NCI-H1048 (cell line): ENCODE data around the gene CDK5RAP2.

Experiments used
- DNase-seq: peaks from one replicate; lab custom pipeline; 2025; lab: John Stamatoyannopoulos, UW

Gene CDK5RAP2

DNA sequence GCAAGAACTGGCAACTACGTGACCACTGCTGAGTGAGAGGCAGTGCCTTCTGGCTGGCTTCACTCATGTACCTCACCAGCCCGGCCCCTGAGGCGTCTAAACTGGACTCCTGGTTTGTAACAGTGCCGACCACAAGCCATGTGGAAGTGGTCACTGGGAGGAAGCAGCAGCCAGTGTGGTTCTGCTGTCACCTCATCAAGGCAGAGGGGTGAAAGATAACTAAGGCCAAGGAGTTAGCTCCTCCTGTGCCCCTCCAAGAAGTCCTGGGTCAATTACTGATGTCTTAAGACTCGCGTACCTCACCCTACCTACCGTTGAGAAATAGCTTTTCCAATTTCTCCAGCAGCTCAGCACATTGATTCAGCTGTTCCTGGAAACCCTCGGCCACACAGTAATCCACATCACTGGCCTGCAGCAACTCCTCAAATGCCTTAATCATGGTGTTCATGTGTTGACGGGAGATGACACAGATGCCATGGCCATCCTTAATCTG is 142.9 kb downstream of the CDK5RAP2 start:
- no peak for DNase-seq

DNA sequence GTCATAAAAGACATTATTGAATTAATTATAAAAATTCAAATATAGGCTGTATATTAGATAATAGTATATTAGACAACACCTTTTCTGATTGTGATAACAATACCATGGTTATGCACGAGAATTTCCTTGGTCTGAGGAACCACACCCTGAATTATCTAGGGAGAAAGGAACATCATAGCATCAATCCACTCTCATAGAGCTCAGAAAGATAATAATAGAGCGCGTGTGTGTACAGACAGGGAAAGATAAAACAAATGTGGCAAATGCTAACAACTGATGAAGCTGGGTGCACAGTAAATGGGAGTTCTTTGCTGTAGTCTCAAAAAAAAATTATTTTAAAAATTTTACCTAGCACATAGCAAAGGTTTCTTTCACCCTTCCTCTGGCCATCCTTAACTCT is 143.5 kb downstream of the CDK5RAP2 start:
- DNase-seq, result no peak

DNA sequence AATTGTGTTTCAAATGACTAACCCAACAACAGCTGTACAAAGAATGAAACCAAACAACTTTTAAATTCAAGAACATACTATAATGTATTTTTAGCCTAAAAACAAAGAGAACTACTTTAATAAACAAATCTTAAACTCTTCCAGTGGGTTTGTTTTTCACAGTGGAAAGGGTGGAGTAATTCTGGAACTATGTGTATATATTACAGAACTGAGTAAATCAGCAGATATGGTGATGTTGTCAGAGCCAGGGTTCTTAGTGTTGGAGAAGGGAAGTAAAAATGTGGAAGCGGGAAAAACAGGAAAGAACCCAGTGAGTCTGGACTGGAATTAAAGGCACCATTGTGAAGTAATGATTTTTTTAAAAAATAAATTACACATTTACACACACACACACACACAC is 144.9 kb downstream of the CDK5RAP2 start:
- no peak for DNase-seq

DNA sequence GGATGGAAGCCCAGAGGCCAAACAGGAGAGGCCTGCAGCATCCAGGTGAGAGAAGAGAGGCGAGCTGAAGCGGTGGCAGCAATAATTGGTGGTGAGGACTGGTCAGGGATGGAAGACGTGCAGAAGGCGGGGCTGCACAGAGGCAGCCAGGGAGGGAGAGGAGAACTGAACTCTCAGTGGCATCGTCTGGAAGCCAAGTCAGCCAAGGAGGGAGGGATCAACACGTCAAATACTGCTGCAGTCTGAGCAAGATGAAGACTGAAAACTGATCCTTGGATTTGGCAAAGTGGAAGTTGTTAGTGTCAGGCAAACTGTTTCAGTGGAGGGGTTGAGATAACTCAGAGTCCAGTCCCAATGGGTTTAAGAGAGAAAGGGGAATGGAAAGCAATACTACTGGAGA is 145.4 kb downstream of the CDK5RAP2 start:
- DNase-seq, result no peak

DNA sequence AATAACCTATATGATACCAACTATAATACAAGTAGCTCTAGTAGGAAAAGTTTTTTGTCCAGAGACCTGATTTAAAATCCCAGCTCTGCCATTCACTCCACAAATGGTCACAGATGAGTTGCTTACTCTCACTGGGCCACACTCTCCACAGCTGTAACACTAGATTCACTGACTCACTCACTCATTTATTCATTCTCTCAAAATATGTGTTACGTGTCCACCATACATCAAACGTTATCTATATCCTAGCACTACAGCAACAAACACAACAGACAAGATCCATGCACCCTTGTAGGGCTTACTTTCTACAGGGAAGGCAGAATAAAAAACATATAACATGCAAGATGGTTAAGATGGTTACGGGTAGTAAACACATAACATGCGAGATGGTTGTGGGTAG is 146.3 kb downstream of the CDK5RAP2 start:
- DNase-seq, result no peak

DNA sequence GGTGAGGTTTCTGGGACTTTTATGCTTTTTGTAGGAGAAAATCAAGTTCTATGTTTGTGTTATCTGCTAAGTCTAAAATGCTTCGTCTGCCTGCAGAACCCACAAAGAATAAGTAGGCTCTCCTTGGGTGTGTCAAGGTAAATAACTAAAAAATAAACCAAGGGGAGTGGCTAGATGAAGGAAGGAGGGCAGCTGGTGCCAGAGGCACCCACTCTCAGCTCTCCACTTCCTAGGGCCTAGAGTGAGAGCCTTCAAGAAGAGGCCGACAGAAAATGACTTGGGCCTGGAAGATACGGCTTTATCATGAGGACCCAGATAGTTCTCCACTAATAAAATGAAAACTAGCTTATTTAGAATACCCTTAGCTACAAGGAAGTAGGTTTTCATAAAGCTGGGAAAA is 147.4 kb downstream of the CDK5RAP2 start:
- DNase-seq, result no peak

DNA sequence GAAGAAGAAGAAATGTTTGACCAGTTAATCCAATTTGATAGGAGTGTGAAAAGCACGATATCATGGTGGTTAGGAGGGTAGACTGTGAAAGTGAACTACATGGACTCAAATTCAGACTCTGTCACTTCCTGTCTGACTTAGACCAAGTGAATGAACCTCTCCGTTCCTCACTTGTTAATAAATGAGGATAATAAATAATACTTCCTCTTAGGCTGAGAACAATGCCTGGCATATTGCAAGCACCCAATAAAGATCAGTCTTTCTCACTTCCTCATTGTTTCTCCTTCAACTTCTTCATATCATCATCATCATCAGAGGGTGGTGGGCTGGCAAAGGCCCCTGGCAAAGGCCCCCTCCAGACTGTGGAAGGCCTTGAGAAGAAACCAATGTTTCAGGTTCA is 148.7 kb downstream of the CDK5RAP2 start:
- no peak for DNase-seq

DNA sequence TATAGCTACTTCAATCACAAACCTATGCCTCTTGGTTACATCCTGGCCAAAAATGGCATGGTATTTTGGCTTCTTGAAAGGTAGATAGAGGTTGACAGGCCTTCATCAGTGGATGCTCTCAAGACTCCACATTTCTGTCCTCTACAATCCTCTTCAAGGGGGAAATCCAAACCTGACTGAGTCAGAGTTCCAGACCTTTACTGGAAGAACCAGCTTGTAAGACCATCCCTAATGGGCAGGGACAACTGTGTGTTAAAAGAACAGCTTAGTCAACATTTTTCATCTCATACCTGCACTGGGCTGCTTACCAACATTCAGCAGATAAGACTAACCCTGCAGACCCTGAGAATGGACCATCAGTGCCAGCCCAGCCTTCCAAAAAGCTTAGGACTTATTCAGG is 155.7 kb downstream of the CDK5RAP2 start:
- no peak for DNase-seq

DNA sequence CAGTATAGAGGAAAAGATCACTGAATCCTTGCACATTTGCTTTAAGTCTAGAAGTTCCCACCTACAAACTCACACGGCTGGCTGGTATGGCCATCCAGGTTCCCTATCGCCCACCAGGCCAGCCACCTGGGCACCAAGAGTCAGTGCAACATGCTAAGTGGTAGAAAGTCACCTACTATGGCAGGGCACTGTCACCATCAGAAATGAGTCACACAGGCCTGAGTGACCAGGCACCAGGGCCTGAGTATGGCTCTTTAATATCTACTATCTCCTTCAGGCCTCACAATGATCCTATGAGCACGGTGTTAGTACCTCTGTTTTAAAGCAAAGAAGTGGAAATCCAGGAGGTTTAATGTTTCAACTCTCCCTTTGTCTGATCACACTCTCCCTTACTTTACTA is 156.2 kb downstream of the CDK5RAP2 start:
- no peak for DNase-seq

DNA sequence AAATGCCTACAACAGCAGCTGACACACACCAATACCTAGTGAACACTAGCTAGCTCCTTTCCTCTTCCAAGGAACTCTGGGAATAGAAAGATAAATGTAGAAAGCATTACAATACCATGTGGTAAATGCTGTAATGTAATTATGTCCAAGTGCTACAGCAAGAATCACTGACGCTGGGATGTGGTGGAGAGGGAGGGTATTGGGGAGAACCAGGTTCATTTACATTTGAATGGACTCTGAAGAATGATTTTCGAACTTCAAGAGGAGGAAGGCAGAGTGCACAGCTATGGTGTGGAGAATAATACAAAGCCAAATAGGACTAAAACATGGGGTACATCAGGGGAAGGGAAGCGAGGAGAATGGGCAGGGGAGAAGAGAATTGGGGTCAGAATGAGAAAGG is 158.0 kb downstream of the CDK5RAP2 start:
- DNase-seq, result no peak

DNA sequence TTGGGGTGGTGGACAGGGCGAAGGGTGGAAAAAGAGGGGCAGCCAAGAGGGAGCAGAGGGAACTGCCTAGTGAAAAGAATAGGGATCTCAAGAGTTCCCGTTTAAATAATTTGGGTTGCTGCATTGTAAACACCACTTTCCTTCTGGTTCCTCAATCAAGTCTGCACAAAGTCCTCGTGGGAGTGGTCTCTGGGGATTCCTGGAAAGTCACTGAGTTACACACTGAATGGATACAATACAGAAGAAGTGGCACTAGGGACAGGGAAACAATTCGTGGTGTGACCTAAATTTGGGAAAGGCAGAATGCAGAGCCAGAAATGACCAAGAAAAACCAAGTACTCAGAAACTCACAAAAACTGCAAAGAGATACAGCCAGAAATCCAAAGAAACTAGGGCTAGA is 161.7 kb downstream of the CDK5RAP2 start:
- DNase-seq, result no peak

DNA sequence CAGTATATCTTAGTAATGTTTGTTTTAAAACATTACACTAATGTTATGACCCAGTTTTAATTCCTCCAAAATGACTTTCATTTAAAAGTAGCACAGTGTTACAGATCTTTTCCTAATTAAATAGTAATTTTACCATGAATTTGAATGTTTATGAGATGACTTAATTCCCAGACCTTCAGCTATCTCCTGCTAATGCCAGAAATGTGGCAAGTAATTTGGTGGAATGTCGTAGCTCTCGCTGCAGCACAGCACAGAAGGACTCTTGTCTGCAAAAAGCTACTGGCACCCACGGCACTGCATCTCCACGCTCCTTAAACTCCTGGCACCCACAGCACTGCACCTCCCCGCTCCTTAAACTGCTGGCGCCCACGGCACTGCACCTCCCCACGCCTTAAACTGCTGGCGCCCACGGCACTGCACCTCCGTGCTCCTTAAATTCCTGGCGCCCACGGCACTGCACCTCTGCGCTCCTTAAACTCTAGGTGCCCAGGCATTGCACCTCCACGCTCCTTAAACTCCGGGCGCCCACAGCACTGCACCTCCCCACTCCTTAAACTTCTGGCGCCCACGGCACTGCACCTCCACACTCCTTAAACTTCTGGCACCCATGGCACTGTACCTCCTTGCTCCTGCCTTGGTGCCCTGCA is 163.1 kb downstream of the CDK5RAP2 start:
- no peak for DNase-seq

DNA sequence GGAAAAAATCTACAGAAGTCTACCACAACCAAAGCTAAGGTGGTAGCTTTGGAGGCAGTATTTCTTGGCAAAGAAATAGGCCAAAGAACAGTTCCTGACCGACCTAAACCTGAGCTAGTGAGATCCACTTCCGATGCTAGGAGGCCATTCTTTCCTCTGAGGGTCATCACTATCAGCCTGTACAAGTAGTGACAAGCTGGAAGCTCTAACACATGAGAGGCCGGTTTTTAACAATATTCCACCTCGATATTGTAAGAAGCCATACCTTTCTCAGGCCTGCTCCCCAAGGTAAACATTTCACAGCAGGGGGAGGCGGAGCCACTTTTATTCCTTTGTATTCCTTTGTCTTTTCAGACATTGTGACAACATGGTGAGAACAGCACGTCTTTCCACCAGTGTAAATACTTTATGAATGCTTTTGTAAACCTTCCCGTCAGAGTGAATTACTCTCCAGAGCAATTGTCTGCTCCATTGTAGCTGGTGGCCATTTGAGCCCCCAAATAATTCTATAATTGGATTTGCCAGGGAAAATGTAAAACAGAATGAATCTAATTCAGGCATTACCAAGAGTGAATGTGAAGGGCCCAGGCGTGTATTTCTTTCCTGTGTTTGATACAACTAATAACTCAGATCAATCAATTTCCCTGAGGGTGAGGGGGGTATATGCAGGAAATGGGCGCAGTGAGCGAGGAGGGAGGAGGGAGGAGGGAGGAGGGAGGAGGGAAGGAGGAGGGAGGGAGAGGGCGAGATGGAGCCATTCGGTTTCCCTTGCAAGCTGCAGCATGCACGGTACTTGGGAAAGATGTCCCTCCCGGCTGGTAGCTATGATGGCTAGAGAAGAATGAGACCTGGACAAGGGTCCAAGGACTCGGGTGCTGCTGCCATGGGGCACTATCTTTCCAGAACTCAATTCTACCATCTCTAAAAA is 166.6 kb downstream of the CDK5RAP2 start:
- no peak for DNase-seq

DNA sequence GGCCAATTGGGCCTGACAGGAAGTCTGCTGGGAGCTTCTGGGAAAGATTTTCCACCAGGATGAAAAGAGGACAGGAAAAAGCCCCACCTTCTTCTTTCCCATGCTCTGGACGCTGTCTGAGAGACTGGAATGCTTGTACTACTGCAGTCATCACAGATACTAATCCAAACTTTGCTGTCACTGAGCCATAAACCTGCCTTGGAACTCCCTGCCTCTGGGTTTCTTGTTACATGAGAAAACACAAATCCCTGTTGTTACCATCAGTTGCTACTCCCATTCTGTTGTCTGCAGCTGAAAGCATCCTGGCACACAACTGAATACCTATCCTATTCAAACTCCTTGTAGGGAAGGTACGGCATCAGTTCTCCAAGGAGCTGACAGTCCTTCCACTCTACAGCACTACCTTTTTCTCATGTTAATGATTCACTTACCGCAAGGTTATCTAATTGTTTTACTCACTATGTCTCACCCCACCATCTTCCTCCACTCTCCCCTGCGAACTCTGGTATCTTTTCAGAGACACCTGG is 167.5 kb downstream of the CDK5RAP2 start:
- no peak for DNase-seq

DNA sequence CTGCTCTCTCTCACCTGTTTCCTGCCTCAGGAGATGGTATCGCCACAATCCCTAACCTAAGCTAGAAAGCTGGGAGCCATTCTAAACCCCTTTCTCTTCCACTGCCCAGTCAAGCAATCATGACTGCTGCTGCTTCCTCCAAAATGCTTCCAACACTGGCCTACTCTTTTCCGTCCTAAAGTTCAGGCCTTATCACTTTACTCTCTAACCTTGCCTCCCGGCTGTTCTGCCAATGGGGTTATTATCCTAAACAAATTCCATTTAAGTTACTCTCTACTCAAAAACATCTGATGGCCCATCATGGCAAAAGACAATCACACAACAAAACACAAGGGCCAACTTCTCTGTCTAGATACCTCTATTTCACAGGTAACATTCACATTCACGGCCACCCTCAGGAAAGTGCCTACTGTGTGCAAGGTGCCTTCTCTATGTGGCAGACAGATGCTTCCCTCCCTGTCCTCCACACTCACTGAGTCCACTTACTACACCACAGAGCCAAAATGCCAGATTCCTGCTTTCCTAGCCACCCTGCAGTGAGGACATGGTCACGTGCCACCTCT is 168.0 kb downstream of the CDK5RAP2 start:
- DNase-seq, result no peak

DNA sequence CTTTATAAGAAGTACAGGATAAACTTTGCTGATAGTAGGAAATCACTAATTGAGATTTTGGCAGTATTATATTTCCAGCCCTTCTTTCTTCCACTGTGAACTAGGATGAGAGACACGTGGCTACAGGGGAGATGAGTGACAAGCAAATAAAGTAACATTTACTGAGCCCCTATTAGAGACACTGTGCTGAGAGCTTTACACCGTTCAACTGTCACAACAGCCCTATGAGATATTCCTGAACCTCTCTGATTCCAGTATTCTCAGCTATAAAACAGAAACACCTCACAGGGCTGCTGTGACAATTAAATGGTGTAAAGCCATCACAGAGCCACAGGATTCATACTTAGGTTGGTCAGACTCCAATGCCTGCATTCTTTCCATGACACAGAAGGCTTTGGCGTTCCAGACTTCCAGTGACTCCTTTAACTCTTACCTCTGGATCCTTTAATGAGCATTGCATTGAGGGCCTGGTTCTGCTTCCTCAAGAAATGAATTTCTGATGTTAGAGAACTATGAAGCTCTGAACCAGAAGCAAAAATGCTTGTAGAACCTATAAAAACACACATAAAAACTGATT is 169.0 kb downstream of the CDK5RAP2 start:
- DNase-seq, result no peak

DNA sequence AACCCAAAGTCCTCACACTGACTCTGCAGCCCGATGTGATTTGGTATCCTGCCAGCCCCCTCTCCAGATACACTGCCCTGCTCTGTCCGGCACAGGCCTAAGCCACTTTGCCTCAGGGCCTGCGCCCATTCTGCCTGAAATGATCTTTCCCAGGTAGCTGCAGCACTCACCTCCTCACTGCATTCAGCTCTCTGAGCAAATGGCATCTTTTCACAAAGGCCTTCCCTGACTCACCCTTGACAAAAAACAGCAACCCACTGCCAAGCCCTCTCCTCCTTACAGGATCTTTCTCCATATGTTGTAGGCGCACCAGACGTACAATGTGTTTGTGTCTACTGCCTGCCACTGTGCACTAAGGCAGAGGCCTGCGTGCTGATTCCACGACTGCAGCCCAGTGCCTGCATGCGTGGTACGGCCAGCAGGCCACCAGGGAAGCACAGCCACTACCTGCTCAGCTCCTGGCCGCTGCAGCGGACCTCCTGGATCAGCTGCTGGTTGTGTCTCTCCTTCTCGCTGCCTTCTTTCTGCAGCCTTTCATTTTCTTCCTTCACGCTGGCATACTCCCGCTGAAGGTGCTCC is 171.2 kb downstream of the CDK5RAP2 start:
- DNase-seq, result no peak

DNA sequence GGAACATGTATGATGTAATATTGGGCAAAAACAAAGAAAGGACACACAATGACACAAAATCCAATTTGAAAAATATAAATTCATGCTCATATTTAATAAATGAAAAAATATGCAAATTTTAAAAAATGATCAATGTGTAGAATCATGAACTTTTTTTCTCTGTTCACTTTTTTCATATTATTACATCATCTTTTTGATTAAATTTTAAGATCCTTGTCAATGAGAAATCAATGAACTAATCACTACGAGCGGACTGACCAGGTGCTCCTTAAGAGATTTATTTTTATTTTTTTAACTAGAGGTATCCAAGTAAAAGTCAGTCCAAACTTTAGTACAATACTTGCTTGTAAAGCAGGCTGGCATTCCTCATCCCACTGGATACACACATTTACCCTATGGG is 174.1 kb downstream of the CDK5RAP2 start:
- no peak for DNase-seq

DNA sequence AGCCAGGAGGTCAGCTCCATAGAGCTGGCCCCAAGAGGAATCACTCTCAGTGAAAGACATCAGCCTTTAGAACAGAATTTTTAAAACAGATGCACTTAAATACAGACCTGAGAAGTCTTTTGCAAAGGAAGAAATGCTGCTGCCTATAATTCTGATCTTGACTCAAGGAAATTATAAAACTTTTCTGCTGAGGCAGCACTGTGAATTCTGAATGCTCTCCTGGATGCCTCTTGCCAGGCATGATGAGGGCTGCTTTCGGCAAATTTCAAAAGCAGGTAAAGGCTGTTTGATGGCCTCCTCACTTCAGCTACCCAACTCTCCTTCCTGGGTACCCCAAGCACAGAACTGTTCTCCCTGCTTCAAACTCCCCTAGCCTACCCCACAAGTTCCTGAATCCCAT is 174.8 kb downstream of the CDK5RAP2 start:
- DNase-seq, result no peak

DNA sequence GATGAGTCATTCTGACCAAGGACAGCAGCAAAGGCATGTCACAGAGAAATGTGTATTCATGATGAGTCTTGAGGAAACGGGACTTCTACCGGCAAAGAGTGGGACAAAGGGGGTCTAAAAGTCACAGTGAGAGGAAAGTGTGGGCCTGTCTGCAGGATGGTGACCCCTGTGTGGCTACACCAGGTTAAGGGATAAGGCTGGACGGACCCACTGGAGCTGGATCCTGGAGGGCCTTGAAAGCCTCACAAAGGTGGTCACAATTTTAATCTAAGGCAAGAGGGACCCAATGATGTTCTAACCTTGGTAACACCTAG is 176.5 kb downstream of the CDK5RAP2 start:
- DNase-seq, result no peak

DNA sequence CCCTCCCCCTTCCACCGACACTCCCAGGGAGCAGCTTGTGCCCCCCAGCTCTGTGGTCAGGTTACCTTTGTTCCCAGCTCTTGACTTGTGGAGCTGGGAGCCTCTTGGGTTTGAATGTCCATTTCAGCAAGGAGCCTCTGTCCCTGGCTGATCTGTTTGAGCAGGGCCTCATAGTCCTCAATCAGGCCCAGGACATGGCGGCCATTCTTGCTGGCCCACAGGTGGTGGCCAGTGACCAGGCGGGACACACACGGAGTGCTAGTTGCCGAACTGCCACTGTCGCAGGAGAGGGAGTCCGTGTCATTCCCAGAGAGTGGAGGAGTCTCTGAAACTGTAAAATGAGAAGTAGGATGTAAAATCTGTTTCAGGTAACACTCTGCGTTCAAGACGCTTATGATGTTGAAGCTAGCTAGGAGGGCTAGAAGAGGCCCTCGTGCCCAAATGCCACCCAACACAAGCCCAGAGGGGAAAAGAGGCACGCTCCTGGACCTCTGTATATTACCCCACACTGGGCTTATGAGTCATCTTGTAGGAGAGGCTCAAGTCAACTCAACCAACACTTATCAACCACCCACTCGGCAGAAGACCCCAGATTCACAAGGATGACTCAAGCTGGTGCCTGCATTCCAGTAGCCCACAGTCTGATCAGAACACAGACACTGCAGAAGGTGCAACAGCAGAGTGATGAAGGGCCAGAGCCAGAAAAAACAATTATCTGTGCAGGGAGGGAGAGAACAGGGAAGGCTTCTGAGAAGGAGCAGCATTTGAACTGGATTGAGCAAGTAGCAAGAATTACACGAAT is 177.0 kb downstream of the CDK5RAP2 start:
- no peak for DNase-seq
